HT-29 (cell line): Measurements from ENCODE around the gene FIGNL1. TPM values are rescaled to one million over a fixed set of nuclear protein-coding genes. Genes with fewer than 3 reads are reported as not detected.

Source experiments
- DNase-seq: peaks from one replicate; pipeline ENCODE4 v3.0.0-alpha.2; 2015; ENCODE audit warnings: low spot score
- total RNA-seq: library from RNA; depleted of rRNA; stranded (reverse); fragments of >200 nt; shearing (Covaris generic); gene quantifications from 2 replicates; pipeline ENCODE4 v1.2.3, GENCODE V29; 2014; rRNA removed

Gene FIGNL1, protein sequence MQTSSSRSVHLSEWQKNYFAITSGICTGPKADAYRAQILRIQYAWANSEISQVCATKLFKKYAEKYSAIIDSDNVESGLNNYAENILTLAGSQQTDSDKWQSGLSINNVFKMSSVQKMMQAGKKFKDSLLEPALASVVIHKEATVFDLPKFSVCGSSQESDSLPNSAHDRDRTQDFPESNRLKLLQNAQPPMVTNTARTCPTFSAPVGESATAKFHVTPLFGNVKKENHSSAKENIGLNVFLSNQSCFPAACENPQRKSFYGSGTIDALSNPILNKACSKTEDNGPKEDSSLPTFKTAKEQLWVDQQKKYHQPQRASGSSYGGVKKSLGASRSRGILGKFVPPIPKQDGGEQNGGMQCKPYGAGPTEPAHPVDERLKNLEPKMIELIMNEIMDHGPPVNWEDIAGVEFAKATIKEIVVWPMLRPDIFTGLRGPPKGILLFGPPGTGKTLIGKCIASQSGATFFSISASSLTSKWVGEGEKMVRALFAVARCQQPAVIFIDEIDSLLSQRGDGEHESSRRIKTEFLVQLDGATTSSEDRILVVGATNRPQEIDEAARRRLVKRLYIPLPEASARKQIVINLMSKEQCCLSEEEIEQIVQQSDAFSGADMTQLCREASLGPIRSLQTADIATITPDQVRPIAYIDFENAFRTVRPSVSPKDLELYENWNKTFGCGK
- 14.7 and 15.4 TPM in 2 replicates for total RNA-seq

DNA sequence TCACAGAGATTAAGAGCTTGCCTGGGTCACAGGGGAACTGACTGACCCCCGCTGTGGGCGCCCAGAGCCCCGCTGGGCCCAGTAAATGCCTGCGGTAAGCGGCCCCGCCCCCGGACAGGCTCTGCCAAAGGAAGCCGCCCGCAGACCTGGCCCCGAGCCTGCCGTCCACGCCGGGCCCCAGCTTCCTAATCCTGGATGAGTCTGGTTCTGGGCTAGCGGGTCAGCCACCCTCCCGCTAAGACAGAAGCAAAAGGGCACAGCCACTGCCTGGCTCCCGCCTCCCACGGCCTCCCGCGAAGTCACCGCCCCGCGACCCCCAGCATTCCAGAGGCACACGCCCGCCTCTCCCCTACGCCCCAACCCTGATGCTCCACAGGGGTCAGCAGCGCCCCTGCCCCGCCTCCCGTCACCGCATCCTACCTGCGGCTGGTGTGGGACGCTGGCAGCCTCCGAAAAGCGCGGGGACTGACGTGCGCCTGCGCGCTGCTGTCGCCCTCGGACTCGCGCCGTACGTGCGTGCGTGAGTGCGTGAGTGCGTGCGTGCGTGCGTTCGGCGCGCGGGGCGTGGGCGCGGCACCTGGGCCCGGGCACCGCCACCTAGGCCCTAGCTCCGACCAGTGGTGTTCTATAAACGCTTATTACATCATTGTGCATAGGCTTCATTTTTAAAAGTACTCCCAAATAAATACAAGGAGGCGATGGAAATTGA lies at the start of gene FIGNL1:
Gene FIGNL1 (minus strand): TSS at position 470 of the 709 bp plus-strand sequence. CDS start 3,063 bp downstream, outside the sequence.
- DNase-seq, result peak; percentile 81

DNA sequence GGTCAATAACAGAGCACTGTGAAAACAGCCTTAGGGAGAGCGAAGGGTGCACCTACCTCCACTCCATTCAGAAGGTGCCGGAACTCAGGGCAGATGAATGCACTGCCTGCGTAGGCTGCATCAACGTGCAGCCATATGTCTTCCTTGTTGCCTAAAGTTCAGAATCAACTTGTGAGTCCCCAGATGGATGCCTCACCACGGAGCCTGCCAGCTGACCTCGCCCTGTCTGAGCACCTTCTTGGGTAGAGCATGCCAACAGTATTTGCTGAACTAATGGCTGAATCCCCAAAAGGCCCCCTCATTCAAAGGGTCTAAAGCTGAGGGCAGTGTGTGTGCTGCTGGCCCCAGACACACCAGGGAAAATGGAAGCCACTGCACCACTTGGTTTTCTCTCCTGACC lies 48.9 kb upstream of the FIGNL1 start:
- DNase-seq, result no peak

DNA sequence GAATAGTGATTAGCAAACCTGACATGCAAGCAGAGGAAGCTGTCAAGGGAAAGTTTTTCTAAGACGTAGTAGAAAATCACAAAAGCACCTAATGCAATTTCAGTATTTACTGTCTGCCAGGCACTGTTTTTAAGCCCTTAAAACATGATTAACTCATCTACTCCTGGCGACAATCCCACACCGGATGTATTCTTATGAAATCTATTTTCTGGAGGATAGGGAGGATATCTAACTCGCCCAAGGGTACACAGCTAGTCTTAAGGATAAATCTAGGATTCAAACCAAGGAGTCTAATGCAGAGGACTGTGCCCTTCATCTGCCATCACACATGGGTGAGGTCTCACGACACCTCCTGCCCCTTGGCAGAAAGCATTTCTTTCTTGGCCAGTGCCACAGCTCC lies 47.8 kb upstream of the FIGNL1 start:
- no peak for DNase-seq

DNA sequence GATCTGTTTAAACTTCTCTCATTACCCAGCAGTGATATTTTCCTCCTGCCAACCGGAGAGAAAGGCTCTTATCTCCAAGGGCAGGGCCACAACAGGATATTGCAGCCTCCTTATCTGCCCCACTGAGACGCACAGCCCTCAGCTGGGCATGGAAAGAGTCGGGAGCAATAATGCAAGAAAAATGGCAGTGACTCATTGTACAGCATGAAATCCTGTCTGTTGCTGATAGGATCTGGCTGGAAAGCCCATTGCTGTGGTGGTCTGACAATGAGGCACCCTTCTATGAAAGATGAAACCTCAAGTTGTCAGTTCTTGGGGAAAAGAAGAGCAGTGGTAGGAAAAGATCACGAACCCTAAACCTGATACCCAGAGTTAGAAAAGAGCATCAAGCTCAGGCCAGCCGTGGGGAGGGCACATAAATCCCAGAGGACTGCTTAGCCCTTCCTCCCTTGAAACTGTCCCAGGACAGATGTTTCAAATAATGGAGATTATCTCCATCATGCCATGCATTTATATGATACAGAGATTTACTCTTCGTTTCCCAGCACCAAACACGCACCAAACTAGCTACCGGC lies 47.0 kb upstream of the FIGNL1 start:
- no peak for DNase-seq

DNA sequence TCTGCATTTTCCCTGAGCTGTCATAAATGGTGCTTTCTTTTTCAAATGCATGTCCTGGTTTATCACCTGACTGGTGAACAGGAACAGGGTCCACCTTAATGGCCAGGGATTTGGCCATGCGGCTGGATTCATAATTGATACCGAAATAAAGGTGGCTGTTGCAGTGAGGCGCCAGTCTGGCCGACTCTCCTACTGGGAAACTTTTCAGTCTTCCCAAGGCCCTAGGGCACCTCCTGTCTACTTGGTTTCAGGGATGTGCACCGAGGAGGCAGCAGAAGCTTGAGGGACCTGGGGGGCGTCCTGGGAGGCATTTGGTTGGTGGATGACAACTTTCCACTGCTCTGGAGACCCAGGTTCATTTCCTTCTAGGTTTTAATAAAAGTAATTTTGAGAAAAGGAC lies 46.4 kb upstream of the FIGNL1 start:
- DNase-seq, result no peak

DNA sequence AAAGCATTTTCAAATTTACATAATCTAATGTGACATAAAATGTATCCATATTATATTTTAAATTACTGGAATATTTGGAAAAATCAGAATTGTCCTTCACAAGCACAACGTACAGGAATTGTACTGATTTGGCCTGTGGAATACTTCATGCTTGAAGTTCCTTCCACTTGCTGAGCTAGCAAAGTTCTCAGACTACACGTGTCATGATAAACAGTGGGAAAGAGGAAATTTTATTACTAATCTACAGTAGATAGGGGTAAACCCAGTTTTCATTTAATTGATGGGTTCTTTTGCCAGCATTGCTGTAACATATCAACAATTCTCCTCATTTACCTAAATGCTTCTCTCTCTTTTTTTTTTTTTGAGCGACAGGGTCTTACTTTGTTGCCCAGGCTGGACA lies 45.6 kb upstream of the FIGNL1 start:
- DNase-seq, result no peak

DNA sequence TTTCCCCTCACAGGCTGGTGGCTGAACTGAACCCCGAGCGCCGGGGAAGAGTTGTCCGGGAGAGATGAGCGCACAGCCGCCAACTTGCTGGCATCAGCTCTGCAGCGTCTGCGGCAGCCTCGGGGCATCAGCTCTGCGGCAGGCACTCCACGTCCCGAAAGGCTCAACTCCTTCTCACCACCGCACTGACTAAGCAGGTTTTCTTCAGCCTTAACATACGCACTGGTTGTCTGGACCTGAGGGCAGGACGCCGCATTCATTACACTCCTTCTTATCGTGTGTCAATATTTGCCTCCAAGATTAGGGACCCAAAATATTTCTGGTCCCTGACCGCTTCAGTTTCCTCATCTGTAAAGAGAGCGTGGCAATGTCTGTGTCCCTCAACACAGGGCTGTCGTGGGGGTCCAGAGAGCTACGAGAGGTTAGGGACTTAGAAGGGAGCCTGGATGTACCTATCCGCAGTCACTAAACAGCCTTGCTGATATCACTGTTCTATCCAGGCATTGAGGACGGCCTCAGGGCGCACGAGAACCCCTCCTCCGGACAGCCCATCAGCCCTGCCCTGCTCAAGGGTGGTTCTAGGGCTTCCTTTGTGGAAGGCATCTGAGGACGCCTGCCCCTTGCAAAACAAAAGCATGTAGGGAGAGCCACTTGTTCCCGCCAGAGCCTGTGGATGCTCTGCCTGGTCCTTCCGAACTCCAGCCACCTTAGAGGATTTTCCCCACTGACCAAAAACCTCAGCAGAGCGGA lies 42.8 kb upstream of the FIGNL1 start:
- DNase-seq, result no peak

DNA sequence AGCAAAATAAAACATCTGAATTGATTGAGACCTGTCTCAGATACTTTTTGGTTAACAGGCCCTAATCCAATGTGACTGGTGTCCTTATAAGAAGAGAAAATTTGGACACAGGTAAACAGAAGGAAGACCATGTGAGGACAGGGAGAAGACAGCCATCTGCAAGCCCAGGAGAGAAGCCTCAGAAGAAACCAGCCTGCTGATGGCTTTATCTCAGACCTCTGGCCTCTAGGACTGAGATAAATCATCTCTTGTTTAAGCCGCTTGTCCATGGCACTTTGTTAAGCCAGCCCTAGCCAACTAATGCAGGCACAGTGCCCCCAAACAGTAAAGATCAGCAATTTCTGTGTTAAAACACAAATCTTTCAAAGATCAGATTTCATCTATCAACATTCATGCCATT lies 41.8 kb upstream of the FIGNL1 start:
- no peak for DNase-seq

DNA sequence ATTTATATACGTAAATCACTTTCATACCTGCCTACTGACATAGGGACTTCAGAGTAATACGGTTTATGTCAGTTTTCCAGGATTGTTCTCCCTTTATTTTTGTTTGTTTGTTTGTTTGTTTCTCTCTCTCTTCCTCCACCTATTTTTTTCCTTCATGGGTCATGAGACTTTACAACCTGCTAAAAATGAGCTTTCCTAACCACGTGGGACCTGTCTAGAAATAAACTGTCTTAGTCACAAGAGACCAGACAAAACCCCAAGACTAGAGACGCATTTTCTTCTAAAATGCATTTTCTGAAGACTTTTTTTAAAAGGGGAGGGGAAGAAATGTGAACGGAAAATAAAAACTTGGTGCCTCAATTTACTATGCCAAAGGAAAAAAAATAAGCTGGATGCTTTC lies 41.1 kb upstream of the FIGNL1 start:
- no peak for DNase-seq

DNA sequence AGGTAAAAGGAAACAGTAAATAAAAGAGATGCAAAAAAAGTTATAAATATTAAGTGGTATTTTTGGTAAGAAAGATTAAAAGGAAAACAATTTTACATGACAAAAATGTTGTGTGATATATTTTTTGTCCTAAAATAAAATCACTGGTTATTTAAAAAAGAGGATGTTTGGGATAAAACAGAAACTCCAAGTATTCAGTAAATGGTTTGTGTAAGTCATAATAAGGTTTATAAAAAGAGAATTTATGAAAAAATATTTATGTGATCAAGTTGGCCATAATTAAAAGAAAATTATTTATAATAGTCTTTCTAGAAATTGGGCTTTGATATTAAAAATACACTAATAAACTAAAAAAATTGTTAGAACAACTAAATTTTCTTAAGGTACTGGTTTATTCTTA lies 38.2 kb upstream of the FIGNL1 start:
- DNase-seq, result no peak

DNA sequence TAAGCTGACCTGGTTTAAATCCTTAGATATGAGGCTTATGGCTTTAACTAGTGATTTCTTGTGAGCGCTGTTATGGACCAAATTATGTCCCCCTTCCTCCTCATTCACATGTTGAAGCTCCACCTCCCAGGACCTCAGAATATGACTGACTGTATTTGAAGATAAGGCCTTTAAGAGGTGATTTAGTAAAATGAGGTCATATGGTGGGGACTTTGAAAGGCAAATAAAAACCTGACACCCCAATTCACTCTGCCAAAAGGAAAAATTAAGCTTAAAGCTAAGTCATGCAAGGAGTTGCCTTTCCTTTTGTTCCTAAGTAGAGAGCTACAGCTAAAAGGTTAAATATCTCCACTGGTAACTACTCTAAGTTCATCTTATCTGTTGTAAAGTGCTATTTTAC lies 36.4 kb upstream of the FIGNL1 start:
- DNase-seq, result no peak

DNA sequence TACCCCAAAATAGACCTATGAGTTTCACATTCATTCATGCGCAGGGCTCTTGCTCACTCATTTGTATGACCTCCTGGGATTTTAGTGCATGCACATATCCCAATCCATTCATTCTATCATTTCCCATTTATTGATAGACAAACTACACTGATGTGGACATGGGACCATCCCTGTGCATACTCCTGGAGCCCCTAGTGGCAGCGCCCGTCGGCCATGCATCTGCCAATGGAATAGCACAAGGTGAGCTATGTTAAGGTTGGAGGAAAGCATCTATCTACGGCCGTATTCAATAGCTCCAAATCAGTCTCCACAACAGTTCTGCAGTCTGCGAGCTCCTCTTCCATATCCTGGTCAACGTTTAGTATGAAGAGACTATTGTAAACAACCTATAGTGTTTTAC lies 31.7 kb upstream of the FIGNL1 start:
- peak; percentile 6 for DNase-seq

DNA sequence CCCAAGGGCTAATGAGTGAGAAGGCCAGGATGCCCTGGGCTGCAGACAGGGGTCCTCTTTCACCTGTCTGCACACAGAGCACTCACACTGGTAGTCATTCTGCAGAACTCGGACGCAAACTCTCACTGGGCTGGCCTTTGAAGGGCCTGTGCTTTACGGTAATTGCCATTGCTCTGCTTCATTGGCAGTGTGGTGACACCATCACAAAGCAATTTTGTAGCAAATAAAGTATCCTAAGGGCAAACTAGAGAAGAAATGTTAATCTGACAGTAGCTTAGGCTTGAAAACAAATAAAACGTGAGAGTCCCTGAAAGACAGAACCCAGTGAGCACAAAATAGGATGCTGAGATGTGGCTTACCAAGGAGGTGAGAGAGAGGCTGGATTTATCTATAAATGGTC lies 30.6 kb upstream of the FIGNL1 start:
- no peak for DNase-seq

DNA sequence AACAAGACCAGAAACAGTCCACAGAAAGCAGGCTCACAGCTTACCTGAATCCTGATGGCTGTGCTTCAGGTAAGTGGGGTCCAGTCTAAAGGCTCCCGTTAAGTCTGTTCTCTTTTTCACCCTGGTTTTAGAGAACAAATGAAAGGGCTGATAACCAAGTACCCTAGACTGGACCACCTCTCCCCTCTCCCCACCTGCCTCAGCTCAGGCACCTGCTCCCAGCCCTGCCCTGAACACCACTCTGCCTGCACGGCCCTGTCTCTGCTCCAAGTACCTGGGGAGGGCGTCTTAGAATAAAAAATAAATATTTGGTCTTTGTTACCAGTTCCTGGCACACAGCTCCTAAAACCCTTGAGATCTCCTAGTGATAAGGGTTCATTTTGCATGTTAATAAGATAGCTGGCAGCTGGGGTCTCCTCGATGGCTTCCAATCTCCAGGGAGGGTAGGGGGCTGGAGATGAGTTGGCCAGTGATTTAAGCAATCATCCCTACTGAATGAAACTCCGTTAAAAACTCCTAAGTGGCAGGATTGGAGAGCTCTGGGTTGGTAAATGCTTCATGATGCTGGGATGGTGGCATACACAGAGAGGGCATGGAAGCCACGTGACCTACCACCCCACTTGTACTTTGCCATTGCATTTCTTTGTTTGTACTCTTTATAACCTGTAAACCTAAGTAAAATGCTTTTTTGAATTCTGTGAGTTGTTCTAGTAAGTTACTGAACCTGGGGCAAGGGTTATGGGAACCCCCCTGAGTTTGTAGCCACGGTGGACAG lies 29.8 kb upstream of the FIGNL1 start:
- no peak for DNase-seq

DNA sequence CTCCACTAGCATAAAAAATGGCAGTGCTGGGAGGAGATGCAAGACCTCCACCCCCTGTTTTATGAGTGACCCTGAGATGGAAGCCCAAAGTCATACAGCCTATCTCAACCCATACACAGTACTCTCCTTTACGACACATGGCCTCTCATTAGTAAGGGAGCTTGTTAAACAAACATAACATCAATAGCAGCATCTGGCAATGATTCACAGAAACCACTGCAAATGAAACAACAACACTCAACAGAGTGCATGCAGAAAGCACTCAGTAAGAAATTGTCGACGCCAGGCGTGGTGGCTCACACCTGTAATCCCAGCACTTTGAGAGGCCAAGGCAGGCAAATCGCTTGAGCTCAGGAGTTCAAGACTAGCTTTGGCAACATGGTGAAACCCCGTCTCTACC lies 27.5 kb upstream of the FIGNL1 start:
- DNase-seq, result no peak

DNA sequence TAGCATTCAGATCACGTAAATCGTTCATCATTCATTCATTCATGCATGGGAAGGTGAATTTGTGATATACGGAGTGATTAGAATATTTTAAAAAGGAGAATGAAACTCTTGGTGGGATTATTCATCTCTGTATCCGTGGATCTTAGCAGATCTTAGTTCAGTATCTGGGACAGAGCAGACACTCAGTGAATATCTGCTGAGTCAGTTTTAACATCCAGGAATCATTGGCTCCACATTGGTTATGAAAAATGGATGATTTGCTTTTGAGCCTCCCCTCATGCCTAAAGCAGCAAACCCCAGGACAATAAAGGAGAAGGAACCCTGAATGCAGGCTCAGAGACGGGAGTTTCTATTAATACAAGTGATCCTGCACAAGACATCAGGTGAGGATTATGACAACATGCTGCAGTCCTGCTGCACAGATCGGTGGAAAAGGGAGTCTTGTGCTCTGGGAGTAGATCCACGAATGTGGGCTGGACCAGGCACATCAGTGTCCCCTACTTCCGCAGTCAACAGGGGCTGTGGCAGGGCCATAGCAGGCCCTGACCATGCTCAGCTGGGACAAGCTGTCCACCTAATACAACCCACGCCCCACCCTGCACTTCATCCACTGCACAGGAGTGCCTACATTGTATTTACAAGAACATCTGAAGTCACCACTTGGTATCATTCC lies 26.9 kb upstream of the FIGNL1 start:
- no peak for DNase-seq

DNA sequence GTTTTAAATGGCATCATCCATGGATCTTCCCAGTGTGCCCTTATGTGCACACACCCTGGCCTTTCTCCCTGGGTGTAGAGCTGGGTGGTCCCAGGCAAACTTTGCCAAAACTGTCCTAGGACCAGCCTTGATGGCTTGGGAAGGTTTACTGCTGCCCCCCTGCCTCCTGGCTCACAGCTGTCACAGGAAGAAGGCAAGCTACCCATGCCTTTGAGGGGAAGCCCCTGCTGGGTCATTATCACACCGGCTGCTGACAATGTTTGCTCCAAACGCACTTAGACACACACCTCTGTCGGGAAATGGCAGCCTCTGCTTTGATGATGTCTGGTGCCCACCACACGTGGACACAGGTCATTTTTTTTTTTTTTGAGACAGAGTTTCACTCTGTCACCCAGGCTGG lies 25.2 kb upstream of the FIGNL1 start:
- no peak for DNase-seq

DNA sequence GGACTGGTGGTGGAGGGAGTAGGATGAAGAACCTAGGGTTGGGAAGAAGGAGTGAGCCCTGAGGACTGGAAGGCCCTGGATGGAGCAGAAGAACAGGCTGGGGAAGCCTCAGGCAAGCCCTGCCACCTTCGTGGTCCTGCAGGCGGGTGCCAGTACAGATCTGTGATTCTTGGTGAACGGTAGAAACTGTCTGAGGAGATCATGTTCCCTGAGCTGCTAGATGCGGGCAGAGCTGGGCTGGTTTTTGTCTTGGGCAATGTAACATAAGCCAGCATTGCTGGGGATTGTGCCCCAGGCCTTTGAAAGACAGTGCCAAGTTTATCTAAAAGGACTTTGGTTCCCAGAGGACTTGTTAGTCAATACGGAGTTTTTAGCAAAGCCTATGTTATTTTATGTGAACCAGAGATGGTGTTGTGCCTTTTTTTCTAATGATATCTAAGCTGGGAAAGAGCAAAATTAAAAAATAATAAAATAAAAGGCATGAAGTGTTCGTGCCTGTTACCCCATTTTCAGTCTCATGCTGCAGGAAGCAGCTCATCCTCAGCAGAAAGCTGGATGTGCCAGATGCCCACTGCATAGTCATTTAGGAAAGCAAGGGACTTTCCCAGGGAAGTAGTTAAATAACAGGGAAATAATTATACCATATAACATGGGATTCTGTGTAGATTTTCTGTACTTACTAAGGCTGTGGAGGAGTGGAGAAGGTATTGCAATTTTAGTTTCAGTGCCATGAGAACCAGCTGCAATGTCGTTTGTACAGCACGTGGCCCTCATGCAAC lies 24.4 kb upstream of the FIGNL1 start:
- DNase-seq, result no peak

DNA sequence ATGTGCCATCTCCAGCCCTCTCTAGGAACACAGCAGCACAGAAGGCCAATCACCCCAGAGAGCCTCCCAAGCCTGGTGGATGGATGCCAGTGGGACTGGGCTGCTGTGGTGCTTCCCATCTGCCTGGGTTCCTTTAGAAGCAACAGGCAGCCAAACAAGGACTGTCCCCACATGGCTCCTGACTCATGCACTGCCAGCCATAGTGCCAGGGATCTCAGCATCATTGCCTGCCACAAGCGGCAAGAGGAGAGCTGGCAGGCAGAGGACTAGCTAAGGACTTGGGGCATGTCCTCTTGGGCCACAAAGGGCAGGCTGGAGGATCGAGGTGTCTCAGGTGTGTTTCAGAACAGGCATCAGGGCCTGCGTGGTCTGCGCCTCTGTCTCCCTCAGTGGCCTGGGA lies 23.4 kb upstream of the FIGNL1 start:
- DNase-seq, result no peak
